Small intestine (tissue), 7 donors: Measurements from ENCODE around the gene MYO10. TPM values are rescaled to one million over a fixed set of nuclear protein-coding genes. Genes with fewer than 3 reads are reported as not detected.

ENCODE experiments used
- DNase-seq, 2 donors: peaks; one replicate each; pipeline versions ENCODE4 v3.0.0 to v3.0.0-alpha.2; 2013
- FAIRE-seq: peaks from 2 replicates; lab custom pipeline; 2012; peaks lifted over from hg19 to GRCh38; lab: Jason Lieb, UNC
- H3K27ac ChIP-seq, 3 donors: one replicate each; pipeline ENCODE4 v1.5.1; 2013; ENCODE audit warnings: low read length in 2 of 3, mild to moderate bottlenecking in 2 of 3, control low read depth in 1 of 3, inconsistent platforms in 1 of 3, low read depth in 1 of 3, moderate library complexity in 1 of 3
- H3K27me3 ChIP-seq, 3 donors: one replicate each; pipeline ENCODE4 v1.6.1; 2013; ENCODE audit warnings: low read length in 3 of 3, inconsistent platforms in 1 of 3; ENCODE audit not compliant: control insufficient read depth in 3 of 3, insufficient read depth in 3 of 3
- H3K36me3 ChIP-seq, 3 donors: one replicate each; pipeline ENCODE4 v1.6.1; 2013; ENCODE audit warnings: low read length in 3 of 3, inconsistent platforms in 1 of 3, low read depth in 1 of 3, mild to moderate bottlenecking in 1 of 3, moderate library complexity in 1 of 3; ENCODE audit not compliant: control insufficient read depth in 3 of 3, insufficient read depth in 2 of 3
- H3K4me1 ChIP-seq, 3 donors: one replicate each; pipeline ENCODE4 v1.6.1; 2013; ENCODE audit warnings: low read length in 2 of 3, inconsistent platforms in 1 of 3, low read depth in 1 of 3, mild to moderate bottlenecking in 1 of 3, moderate library complexity in 1 of 3; ENCODE audit not compliant: control insufficient read depth in 3 of 3, insufficient read depth in 2 of 3
- H3K4me3 ChIP-seq, 3 donors: one replicate each; pipeline ENCODE4 v1.5.1; 2013; ENCODE audit warnings: low read length in 3 of 3, control low read depth in 1 of 3, inconsistent platforms in 1 of 3, low read depth in 1 of 3, mild to moderate bottlenecking in 1 of 3, moderate library complexity in 1 of 3
- H3K9me3 ChIP-seq, 2 donors: one replicate each; pipeline ENCODE4 v1.6.1; 2013; ENCODE audit warnings: low read depth in 1 of 2, low read length in 1 of 2; ENCODE audit not compliant: control insufficient read depth in 2 of 2, insufficient read depth in 1 of 2
- WGBS, 3 donors: extraction: QIAGEN DNeasy Blood & Tissue Kit; methylation state at CpG; one replicate each; pipeline ENCODE4 v1.1.7; 2013; 5-methylcytosine and 5-hydroxymethylcytosine counted together
- polyA plus RNA-seq, 4 donors: library from polyadenylated mRNA; stranded (reverse) in 3 of 4; unstranded in 1 of 4; fragments of 200-250 nt in 3 of 4; fragments of 120-200 nt in 1 of 4; gene quantifications; one replicate each; pipeline versions ENCODE4 v1.2.1 to v1.2.3, GENCODE V29; 2013
- donor health status: healthy with polysubstance abuse.
- donor health status: control.
- donor health status: control.
- donor health status: Bipolar disorder and iron deficiency.
- donor health status: healthy.

MYO10 gene
- polyA plus RNA-seq, 4 donors: 10.3 to 36.5 (median 18.7) TPM

GRCh38 chr5:16856531-16856930 lies 79.6 kb downstream of the MYO10 start:
- H3K27me3 ChIP-seq: no peaks in the 10 kb centered on the region
- no peaks in the 10 kb centered on the region for H3K4me1 ChIP-seq
- H3K4me3 ChIP-seq: no peak overlapping the region
- DNase-seq: no peak
- peaks cover 0 to 10% (median 0%) of the 10 kb centered on the region in 3 donors for H3K36me3 ChIP-seq
- no peak overlapping the region for H3K27ac ChIP-seq
- no peak for FAIRE-seq
- WGBS, 3 donors: 82 to 87% (median 84%) methylated on average over 5 of the region's 5 CpGs
- H3K9me3 ChIP-seq: peaks cover 0 to 9% of the 10 kb centered on the region in 2 donors

DNA sequence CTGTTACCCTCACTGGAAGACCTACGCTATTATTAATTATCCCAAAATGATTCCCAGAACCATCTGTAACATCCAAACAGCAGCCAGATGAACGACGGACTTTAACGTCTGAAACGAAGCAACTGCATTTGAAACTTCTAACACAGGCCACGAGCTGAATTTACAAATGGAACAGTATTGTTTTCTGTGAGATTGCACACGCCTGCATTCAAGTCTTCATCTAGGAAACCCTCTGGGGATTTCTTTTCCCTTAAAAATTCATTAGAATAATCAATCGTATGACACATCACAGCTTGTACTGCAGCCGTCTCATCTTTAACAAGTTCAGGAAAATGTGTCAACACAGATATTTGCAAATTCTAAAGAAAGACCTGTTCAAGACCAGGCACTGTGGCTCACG lies 80.2 kb downstream of the MYO10 start:
- H3K4me3 ChIP-seq: no peak overlapping the region
- H3K4me1 ChIP-seq: no peaks in the 10 kb centered on the region
- H3K27me3 ChIP-seq: no peaks in the 10 kb centered on the region
- DNase-seq (no peak), FAIRE-seq (no peak)
- 73 to 80% (median 80%) methylated on average over 10 of the region's 10 CpGs for WGBS, 3 donors
- no peak overlapping the region for H3K27ac ChIP-seq
- H3K9me3 ChIP-seq: peaks cover 0 to 9% of the 10 kb centered on the region in 2 donors
- H3K36me3 ChIP-seq: peaks cover 0 to 10% (median 0%) of the 10 kb centered on the region in 3 donors

DNA sequence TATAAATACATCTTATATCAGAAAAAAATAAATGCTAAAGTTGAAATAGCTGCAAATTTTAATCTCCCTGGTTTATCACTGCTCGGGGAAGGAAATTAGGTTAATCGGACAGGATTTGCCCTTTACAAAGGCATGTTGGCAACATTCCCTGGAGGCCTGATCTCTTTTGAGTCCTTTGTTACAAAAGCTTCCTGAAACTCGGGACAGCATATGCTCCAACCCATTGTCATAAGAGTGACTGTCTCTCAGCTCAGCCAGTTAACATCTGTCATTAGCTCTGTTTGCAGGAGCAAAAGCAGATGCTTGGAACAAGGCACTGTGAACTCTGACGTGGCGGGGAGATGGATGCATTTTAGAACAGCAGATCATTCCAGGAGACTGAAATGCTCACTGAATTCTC lies 80.6 kb downstream of the MYO10 start:
- H3K36me3 ChIP-seq: peaks cover 0 to 10% (median 0%) of the 10 kb centered on the region in 3 donors
- no peak overlapping the region for H3K27ac ChIP-seq
- peaks cover 0 to 9% of the 10 kb centered on the region in 2 donors for H3K9me3 ChIP-seq
- FAIRE-seq (no peak), DNase-seq (peak in 1 of 2 donors; percentile 29)
- H3K4me1 ChIP-seq: no peaks in the 10 kb centered on the region
- H3K4me3 ChIP-seq: no peak overlapping the region
- no peaks in the 10 kb centered on the region for H3K27me3 ChIP-seq
- 27 to 41% (median 40%) methylated on average over 5 of the region's 5 CpGs for WGBS, 3 donors

- 76 to 77% (median 77%) methylated on average over 2 of the region's 2 CpGs for WGBS, 3 donors
- Histone ChIP-seq H3K27me3 (no peaks in the 10 kb centered on the region), H3K4me3 (no peak overlapping the region), H3K9me3 (peaks cover 0 to 7% of the 10 kb centered on the region in 2 donors), H3K36me3 (peaks cover 0 to 10% (median 0%) of the 10 kb centered on the region in 3 donors), H3K27ac (no peak overlapping the region), H3K4me1 (no peaks in the 10 kb centered on the region)
- FAIRE-seq (no peak), DNase-seq (no peak)
Observed at GRCh38 chr5:16854351-16854750, 81.7 kb downstream of the MYO10 start.

- Histone ChIP-seq H3K4me3 (no peak overlapping the region), H3K36me3 (peaks cover 0 to 6% (median 0%) of the 10 kb centered on the region in 3 donors), H3K9me3 (no peaks in the 10 kb centered on the region), H3K27ac (no peak overlapping the region), H3K4me1 (no peaks in the 10 kb centered on the region), H3K27me3 (no peaks in the 10 kb centered on the region)
- WGBS, 3 donors: 72 to 81% (median 73%) methylated on average over 4 of the region's 4 CpGs
- FAIRE-seq (no peak), DNase-seq (no peak)
Observed at GRCh38 chr5:16853518-16853917, 82.6 kb downstream of the MYO10 start.

- H3K9me3 ChIP-seq: no peaks in the 10 kb centered on the region
- FAIRE-seq (no peak), DNase-seq (no peak)
- H3K4me1 ChIP-seq: no peaks in the 10 kb centered on the region
- no peak overlapping the region for H3K4me3 ChIP-seq
- H3K27me3 ChIP-seq: no peaks in the 10 kb centered on the region
- no peak overlapping the region for H3K27ac ChIP-seq
- peaks cover 0 to 5% (median 0%) of the 10 kb centered on the region in 3 donors for H3K36me3 ChIP-seq
- 78 to 86% (median 86%) methylated on average over 7 of the region's 7 CpGs for WGBS, 3 donors
Observed at GRCh38 chr5:16852251-16853005, 83.7 kb downstream of the MYO10 start.

- no peak for DNase-seq
- H3K36me3 ChIP-seq: peaks cover 0 to 5% (median 0%) of the 10 kb centered on the region in 3 donors
- H3K27me3 ChIP-seq: no peaks in the 10 kb centered on the region
- no peaks in the 10 kb centered on the region for H3K4me1 ChIP-seq
- no peak overlapping the region for H3K27ac ChIP-seq
- H3K4me3 ChIP-seq: no peak overlapping the region
- no peaks in the 10 kb centered on the region for H3K9me3 ChIP-seq
- no peak for FAIRE-seq
- 89 to 93% (median 92%) methylated on average over 4 of the region's 4 CpGs for WGBS, 3 donors
Observed at GRCh38 chr5:16849775-16850174, 86.3 kb downstream of the MYO10 start.

- Histone ChIP-seq H3K27me3 (no peaks in the 10 kb centered on the region), H3K4me3 (no peak overlapping the region), H3K4me1 (no peaks in the 10 kb centered on the region), H3K27ac (no peak overlapping the region), H3K36me3 (peaks cover 0 to 5% (median 0%) of the 10 kb centered on the region in 3 donors), H3K9me3 (no peaks in the 10 kb centered on the region)
- DNase-seq: no peak
- 79 to 96% (median 94%) methylated on average over 3 of the region's 3 CpGs for WGBS, 3 donors
- no peak for FAIRE-seq
Observed at GRCh38 chr5:16849181-16849580, 86.9 kb downstream of the MYO10 start.
